Gastrocnemius medialis (tissue), 4 donors: Measurements from ENCODE around the gene LRP1.

ENCODE experiments used
- POLR2A ChIP-seq, 2 donors: fragments of 450-650 bp; IDR thresholded peaks; one replicate each; pipeline ENCODE4 v1.6.1; 2017; ENCODE audit warnings: antibody characterized with exemption in 2 of 2, mild to moderate bottlenecking in 2 of 2, moderate library complexity in 2 of 2
- TF ChIP-seq, protein P1 (sequence below), 5 experiments: fragments of 450-650 bp in 3 of 5; fragments of 200-600 bp in 2 of 5; sonication (generic) in 2 of 5; IDR thresholded peaks in 4 of 5; conservative IDR thresholded peaks in 1 of 5; 1 replicate in 4 of 5; 2 replicates in 1 of 5; pipeline ENCODE4 v1.5.1; 2016 to 2019; ENCODE audit warnings: antibody characterized with exemption in 5 of 5, mild to moderate bottlenecking in 3 of 5, moderate library complexity in 3 of 5

DNA sequence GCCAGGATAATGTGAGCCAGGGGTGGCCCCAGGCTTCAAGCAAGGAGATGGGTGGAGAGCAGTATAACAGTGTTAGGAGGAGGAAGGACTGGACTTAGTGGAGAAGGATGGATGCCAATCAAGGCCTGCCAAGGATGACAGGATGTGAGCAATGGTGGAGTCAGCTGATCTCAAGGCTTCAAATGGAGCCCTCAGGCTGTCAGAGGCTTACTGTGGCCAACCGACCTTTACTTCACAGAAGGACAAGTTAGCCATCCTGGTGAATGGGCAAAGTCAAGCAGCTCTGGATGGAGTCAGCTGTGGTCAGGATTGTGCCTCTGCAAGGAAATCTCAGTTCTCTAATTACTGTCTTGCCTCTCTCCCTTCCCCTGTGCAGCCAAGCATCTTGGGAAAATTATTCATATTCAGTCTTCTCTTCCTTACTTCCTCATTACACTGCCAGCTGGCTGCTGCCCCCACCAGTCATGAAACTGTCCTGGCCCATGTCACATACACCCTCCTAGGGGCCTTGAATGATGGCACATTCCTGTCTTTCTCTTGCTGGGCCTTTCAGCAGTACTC lies 9.5 kb upstream of the LRP1 start:
- TF ChIP-seq, protein P1, sequence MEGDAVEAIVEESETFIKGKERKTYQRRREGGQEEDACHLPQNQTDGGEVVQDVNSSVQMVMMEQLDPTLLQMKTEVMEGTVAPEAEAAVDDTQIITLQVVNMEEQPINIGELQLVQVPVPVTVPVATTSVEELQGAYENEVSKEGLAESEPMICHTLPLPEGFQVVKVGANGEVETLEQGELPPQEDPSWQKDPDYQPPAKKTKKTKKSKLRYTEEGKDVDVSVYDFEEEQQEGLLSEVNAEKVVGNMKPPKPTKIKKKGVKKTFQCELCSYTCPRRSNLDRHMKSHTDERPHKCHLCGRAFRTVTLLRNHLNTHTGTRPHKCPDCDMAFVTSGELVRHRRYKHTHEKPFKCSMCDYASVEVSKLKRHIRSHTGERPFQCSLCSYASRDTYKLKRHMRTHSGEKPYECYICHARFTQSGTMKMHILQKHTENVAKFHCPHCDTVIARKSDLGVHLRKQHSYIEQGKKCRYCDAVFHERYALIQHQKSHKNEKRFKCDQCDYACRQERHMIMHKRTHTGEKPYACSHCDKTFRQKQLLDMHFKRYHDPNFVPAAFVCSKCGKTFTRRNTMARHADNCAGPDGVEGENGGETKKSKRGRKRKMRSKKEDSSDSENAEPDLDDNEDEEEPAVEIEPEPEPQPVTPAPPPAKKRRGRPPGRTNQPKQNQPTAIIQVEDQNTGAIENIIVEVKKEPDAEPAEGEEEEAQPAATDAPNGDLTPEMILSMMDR (IDR thresholded peaks at IDR 0.05 in 4 of 5, conservative IDR thresholded peaks at IDR 0.05 in 1 of 5): no peak
- no peak for TF ChIP-seq POLR2A (IDR thresholded peaks at IDR 0.05)
